GM19035 (cell line): ENCODE measurements around the gene STMN3.

Experiments
- ATAC-seq: cut with Tn5 transposase; IDR thresholded peaks from one replicate; pipeline ENCODE4 v1.9.1; 2021; ENCODE audit not compliant: unreplicated experiment

Gene STMN3

DNA sequence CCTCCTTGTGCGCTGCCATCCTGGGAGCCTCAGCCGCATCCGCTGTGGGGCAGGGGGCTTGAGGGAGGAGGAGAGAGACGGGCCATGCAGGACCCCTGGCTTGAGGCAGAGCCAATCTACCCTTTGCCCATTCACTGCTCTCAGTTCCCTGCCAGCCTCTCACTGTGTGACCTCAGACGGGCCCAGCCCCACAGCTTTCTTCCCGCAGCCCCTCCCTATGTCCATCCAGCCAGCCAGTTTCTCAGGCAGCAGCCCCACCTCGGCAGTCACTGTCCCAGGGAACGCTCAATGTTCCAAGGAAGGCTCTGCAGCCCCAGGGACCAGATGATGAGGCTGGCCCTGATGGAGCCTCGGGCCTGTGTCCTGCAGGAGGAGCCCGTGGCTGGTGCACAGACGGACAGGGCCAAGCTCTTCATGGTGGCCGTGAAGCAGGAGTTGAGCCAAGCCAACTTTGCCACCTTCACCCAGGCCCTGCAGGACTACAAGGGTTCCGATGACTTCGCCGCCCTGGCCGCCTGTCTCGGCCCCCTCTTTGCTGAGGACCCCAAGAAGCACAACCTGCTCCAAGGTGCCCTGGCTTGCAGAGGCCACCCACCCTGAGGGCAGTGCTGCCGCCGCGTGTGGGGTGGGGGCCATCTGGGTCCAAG is 39.3 kb upstream of the STMN3 start:
- ATAC-seq: no peak

DNA sequence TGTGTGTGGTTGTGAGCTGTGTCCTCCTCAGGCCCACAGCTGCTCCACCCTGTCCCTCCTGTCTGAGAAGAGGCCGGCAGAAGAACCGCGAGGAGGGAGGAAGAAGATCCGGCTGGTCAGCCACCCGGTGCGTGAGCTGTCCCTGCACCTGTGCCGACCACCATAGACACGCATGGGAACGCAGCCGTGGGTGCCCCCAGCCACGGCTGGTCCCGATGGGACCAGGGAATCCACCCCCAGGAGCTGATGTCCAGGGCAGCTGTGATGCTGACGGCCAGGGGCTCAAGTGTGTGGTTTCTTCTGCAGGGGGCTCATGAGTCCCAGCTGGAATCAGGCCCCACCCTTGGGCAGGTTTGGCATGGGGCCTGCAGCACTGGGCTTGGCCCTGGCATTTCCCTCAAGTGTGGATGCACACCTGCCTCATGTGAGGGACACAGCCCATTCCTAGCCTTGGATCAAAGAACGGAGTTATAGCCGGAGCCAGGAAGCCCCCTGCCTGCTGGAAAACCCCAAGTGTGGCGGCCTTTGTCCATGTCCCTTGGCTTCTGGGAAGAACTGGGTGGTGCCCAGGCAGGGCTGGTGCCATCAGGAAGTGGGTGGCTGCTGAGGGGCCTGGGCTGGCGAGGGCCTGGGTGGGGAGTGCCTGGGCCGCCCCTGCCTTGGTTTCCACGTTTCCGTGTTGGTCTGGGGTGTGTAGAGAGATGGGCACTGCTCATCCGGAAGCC is 38.6 kb upstream of the STMN3 start:
- no peak for ATAC-seq

DNA sequence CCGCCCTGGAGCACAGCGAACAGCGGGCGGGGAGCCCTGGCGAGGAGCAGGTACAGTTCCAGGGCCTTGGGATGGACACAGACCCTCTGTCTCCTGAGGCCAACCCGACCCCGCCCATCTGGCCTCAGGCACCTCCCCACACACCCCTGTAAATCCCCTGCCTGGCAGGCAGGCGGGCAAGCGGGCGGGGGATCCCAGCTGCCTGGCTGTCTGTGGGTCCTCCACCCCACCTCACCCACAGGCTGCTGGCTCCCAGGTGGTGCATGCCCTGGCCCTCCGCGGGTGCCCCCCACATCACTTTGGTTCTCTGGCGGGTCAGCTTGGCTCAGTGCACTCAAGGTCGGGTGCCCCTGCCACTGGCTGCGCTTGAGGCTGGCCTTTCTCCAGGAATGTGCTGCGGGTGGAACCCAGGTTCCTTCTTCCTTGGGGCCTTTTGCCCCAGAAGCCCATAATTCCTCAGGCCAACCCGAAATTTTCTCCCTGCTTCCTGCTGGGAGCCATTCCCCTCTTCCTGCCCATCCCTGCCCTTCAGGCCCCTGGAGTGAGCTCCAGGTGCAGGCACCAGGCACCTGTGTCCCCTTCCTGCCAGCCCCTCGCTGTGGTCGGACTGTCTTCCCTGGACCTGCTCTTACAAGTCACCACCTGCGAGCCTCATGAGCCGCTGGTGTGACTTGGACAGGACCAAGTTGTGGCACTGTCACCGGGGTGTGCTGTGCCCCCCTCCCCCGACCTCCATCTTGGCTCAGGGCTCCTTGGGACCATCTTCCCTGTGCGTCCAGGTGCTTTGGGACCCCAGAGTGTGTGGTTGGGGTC is 37.9 kb upstream of the STMN3 start:
- no peak for ATAC-seq

DNA sequence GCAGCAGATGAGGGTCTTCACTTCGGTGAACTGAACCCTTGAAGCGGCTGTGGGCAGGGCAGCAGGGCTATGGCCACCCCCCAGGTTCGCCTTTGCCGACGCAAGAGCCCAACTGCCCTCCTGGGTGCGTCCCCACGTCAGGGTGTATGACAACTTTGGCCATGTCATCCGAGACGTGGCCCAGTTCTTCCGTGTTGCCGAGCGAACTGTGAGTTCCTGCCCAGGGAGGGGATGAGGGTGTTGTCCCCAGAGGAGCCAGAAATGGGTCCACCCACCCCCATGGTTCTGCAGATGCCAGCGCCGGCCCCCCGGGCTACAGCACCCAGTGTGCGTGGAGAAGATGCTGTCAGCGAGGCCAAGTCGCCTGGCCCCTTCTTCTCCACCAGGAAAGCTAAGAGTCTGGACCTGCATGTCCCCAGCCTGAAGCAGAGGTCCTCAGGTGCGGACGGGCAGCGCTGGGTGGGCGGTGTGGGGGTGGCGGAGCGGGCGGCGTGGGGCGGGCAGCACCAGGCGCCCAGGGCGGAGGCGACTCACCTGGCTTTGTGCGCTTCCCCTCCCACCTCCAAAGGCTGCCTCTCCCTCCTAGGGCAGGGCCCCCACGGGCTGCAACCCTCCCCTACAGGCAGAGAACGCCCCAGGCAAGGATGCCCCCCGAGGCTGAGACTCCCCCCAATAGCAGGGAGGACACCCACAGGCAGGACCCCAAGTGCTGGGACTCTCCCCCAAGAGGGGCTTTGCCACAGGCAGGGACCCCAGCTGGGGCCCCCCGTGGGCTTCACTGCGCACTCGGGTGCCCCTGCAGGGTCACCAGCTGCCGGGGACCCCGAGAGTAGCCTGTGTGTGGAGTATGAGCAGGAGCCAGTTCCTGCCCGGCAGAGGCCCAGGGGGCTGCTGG is 37.0 kb upstream of the STMN3 start:
- no peak for ATAC-seq

DNA sequence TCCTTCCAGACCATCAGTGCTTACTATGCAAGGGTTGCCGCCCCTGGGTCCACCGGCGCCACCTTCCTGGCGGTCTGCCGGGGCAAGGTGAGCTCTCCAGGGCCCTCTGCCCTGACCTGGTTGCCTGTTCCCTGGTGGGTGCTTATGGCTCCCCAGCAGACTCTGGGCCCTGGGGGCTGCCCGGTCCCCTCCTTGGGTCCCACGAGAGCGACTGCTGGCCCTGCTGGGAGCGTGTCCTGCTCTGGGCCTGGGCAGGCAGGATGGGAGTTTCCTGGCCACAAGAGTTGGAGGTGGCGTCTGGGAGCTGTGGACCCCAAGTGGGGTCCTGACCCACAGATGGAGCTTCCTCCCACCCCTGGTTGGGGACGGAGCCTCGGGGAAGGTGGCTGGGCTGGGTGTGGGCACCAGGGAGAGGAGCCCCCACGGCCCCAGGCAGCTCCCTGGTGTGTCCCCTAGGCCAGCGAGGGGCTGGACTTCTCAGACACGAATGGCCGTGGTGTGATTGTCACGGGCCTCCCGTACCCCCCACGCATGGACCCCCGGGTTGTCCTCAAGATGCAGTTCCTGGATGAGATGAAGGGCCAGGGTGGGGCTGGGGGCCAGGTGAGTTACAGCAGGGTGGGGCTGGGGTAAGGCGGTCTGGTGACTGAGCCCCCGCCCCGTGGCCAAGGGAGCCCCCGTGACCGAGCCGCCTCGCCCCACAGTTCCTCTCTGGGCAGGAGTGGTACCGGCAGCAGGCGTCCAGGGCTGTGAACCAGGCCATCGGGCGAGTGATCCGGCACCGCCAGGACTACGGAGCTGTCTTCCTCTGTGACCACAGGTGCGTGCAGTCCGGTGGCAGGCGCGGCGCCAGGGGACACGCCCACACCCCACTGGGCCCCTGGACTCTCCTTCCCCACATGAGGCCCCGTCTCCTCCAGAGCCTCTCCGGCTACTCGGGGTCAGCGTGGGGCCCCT is 36.1 kb upstream of the STMN3 start:
- ATAC-seq: no peak

DNA sequence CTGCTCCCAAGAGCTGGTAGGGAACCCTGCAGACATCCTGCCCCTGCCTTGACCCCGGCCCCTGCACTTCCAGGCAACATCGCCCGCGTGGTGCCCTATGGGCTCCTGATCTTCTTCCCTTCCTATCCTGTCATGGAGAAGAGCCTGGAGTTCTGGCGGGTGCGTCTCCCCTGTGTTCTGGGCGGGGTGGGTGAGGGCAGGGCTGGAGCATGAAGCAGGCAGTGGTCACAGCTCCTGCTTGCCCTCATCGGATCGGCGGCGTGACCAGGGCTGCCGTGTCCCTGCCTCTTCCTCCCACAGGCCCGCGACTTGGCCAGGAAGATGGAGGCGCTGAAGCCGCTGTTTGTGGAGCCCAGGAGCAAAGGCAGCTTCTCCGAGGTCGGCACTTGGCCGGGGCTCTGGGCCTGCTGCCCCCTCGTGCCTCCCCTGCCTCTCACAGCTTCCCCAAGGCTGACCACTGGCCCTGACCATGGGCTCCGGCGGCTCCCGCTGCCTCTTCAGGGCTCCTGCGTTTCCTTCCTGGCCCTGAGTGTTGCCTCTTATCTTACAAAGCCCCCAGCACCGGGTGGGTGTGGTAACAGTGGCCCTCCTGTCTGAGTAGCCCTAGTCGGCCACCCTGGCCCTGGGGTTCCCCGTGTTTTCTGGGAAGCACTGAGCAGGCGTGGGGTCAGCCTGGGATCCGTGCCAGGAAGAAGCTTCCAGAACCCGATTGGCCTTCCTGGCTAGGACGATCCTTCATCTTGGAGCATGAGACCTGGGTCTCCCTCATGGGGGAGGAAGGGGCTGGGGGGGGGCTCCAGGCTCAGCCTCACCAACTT is 35.2 kb upstream of the STMN3 start:
- no peak for ATAC-seq

DNA sequence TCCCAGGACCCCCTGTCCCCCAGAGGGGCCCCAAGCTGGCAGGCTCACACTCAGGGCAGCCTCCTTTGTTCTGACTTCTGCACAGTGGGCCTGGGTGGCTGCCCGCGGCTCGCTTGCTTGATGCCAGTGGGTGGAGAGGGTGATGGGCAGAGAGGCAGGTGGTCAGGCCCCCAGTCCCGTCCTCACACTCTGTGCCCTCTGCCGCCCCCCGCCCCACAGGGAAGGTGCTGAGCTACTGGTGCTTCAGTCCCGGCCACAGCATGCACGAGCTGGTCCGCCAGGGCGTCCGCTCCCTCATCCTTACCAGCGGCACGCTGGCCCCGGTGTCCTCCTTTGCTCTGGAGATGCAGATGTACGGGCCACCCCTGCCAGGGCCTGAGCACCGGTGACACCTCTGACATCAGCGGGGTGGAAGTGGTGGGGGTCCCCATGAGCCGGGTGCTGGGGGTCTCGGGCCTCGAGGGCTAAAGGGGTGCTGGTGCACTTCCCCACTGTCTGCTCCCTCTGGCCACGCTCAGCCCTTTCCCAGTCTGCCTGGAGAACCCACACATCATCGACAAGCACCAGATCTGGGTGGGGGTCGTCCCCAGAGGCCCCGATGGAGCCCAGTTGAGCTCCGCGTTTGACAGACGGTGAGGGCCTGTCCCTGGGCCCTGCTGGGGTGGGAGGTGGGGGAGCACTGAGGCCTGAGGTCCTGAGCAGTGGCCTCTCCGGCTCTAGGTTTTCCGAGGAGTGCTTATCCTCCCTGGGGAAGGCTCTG is 34.4 kb upstream of the STMN3 start:
- ATAC-seq: no peak

DNA sequence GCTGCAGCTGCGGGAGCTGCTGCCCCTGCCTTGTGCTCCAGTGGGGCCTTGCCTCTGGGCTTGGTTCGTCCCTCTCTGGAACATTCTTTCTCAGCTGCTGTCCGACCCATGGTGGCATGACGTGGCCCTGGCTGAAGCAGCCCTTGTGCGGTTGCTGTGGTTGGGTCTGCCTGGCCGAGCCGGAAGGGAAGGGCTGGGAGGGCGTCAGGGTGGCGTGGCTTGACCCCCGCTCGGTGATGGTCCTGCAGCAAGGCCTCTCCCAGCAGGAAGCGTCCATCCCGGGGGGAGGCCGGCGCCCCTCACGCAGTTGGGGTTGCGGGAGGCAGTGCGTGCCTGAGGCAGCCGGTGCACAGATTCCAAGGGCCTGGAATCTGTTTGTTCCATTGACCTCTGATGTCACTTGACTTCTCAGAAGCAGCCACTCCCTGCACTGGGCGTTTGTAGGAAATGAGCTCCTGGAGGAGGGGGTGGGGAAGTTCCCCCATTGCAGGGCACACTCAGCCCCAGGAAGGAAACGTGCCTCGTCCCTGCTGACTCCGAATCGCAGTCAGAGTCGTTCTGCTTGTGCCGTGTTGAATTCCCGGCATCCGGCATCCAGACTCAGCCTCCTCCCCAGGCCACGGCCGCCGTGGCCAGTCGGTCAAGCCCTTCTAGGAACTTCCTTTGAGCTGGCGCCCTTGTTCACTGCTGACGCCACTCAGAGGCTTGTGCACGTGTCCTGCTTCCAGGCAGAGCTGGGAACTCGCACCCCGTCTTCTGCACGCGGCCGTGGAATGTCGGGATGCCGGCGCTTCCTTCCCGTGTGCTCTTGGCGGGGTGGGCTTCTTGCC is 33.5 kb upstream of the STMN3 start:
- no peak for ATAC-seq

DNA sequence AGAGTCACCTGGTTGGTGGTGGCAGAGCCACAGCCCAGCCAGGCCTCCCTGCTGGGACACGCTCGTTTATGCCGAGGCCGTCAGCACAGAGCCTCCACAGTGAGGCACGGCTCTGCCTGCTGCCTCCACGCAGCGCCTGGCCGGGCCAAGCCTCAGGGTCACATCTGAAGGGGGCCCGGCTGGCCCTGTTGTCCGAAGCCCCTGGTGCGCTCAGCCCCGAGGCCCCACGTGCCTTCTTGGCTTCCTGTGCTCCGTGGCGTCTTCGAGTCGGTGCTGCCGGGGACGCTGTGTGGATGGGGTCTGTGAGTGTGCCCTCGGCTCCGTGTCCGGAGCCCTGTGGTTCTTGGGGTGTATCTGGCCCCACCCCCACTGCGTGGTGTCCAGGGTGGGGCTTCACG is 32.9 kb upstream of the STMN3 start:
- no peak for ATAC-seq

DNA sequence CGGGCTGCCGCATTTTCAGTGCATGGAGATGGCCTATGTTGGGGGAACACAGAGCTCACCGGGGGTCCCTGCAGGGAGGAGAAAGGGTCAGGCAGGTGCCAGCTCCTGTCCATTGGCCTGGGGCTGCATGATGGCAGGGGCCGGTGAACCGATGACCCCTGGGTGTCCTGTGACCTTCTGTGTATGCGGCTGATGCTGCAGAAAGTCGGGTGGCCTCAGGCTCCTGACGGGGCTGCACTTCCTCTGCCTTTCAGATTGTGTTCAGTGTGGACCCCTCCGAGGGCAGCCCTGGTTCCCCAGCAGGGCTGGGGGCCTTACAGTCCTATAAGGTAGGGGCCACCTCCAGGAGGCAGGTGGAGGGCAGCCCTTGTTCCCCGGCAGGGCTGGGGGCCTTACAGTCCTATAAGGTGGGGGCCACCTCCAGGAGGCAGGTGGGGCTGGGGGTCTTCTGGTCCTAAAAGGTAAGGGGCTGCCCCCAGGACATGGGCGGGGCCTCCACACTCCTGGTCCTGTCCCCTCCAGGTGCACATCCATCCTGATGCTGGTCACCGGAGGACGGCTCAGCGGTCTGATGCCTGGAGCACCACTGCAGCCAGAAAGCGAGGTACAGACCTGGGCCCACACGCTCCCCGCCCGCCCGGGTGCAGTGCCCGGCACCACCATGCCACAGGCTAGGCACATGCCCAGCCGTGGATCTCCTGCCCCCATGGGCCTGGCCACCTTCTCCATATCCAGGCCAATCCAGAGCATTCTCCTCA is 32.2 kb upstream of the STMN3 start:
- ATAC-seq: no peak

DNA sequence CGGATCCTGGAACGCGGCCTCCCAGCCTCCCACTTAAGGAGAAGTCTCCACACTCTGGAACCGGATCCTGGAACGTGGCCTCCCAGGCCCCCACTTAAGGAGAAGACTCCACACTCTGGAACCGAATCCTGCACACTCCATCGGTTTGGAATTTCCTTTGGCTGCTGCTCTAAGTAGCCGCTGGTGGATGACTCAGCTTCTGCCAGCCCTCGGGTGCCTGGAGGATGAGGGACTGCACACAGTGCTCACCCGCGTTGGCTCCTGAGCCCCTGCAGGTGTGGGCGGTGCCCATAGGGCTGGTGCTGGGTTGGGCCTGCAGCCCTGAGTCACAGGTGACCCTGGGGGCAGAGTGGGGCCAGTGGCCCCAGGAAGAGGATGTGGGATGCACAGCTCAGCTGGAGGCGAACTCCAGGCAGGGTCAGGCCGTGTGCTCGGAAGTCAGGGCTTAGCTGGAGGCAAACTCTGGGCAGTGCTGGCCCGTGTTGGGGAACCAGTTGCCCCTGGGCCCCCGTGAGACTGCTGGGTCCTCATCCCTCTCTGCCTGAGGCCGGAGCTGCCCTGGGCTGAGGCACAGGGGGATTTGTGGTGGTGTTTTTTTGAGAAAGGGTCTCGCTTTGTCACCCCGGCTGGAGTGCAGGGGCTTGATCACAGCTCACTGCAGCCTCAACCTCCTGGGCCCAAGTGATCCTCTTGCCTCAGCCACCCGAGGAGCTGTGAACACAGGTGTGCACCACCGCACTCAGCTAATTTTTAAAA is 29.3 kb upstream of the STMN3 start:
- ATAC-seq: no peak

DNA sequence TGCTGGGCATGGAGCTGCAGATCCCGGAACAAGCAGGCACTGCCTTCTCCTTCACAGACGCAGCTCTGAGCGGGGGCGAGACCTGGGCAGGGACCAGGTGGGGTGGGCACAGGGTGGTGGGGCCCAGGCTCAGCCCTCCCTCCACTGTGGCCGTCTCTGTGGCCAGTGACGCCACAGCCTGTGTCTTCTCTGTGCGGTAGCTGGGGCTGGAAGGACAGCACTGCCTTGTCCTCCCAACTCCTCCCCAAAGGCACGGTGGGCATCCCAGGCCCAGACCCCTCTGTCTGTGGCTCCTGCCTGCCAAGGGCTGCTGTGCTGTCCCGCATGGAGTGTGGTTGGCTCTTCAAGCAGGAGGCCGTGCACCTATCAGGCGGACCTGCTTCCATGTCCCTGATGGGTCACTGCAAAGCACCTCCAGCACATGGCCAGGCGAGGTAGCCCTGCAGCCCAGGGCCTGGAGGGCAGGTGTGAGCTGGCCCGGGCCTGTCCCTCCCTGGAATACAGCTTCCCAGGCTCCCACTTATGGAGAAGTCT is 28.5 kb upstream of the STMN3 start:
- ATAC-seq: no peak

DNA sequence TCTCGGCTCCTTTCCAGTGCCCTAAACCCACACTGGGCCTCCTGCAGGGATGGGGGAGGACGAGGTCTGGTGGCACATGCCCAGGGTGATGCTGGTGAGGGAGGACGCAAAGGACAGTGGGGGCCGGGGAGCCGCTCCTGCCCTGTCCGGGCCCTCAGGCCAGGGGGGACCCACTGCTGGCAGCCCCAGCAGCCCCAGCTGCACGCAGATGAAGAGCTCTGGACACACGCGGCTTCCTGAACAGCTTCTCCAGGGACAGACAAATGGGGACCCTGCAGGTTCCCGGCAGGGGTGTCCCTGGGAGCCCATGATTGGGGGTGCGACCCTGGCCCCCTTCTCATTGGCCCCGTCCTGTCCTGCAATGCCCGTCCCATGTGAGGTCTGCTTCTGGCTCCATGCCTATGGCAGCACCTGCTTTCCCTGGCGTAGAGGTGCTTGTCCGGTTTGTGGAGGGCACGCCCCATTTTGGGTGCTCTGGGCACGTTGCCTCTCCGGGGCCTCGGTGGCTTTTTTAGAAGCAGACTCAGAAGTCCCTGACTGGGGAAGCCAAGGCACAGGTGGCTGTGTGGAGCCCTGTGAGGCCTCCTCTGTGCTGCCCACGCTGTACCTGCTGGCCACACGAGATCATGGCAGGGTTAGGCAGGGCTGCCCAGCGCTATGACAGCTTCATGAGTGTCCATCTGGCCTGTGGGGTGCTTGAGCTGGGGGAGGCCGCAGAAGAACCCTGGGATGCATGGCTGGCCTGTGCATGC is 27.8 kb upstream of the STMN3 start:
- ATAC-seq: no peak

DNA sequence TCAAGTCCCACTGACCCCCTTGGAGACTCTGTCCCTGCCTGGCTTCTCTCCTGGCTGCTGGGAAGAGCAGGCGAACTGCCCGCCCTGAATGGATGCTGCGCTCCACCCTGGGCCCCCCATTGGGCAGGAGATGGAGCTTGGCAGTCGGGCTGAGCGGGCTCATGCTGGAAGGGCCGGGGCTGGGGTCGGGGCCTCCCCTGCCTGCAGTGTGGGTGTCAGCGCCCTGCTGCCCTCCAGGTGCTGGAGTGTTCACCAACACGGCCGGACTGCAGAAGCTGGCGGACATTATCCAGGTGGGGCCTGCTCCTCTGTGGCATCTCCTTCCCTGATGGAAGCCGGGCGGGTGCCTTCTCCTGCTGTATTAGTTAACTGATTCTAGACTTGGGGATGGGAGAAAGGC is 27.2 kb upstream of the STMN3 start:
- ATAC-seq: no peak

DNA sequence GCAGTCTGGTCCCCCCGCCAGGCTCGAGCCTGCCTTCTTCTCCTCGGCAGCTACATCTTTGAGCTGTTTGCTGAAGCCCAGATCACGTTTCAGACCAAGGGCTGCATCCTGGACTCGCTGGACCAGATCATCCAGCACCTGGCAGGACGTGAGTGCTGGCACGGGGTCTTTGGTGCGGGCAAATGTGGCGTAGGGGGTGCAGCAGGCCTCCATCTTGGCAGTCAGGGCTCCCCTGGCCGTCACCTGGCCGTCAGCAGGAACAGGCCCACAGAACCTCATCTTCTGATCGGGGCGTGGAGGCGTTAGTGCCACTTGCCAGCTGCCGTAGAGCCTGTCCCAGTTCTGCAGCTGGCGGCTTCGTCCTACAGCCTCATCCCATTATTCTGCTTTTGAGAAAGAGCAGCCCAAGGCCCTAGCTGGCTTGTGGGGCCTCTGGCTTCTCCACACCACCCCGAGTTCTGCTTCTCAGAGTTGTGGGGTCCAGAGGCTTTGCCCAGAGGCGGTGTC is 26.6 kb upstream of the STMN3 start:
- ATAC-seq: no peak
